ENCODE results near the gene NKAIN4. TPM values are rescaled to one million over a fixed set of nuclear protein-coding genes. Genes with fewer than 3 reads are reported as not detected.

Gene NKAIN4
- total RNA-seq, 1 experiment from 2014 or later: not detected

GRCh38 chr20:63268671-63269439, 14.6 kb upstream of the NKAIN4 start:
- no peak for DNase-seq
- H4K20me1 ChIP-seq (ENCODE audit: insufficient read depth): peaks cover 7% of the 10 kb centered on the region
- H3K27ac ChIP-seq: no peak overlapping the region
- H3K4me3 ChIP-seq: no peak overlapping the region
- H3K9me3 ChIP-seq (ENCODE audit: insufficient read depth, low read depth): no peaks in the 10 kb centered on the region
- CTCF ChIA-PET: no interaction called here
- H3K27me3 ChIP-seq (ENCODE audit: insufficient read depth, low read depth): peaks cover 21% of the 10 kb centered on the region
- H3K79me2 ChIP-seq (ENCODE audit: low read depth): peaks cover 19% of the 10 kb centered on the region
- H3K4me2 ChIP-seq: no peak overlapping the region
- no peaks in the 10 kb centered on the region; the same call in 1 of the 2 replicates for H3F3A ChIP-seq (ENCODE audit: insufficient read depth, low read depth)
- H3K4me1 ChIP-seq (replicated peaks; ENCODE audit: insufficient read depth): peaks cover 11% of the 10 kb centered on the region
- BruUV-seq (replicated peaks): no TSS peak
- no peak overlapping the region for H2AFZ ChIP-seq
- no peak for TF ChIP-seq EZH2 (IDR thresholded peaks at IDR 0.05; ENCODE audit: low read depth)
- TF ChIP-seq CTCF (conservative IDR thresholded peaks at IDR 0.05): no peak
- POLR2A ChIA-PET (ENCODE audit: unreplicated experiment): no interaction called here
- no peaks in the 10 kb centered on the region for H3K9me2 ChIP-seq (ENCODE audit: insufficient read depth)
- H3K36me3 ChIP-seq (ENCODE audit: low read depth): no peaks in the 10 kb centered on the region
- intact Hi-C loops (cut with micrococcal nuclease; ENCODE audit: unreplicated experiment): no loop called here

- Histone ChIP-seq H3K9me3 (ENCODE audit: insufficient read depth, low read depth) (no peaks in the 10 kb centered on the region), H3K9me2 (ENCODE audit: insufficient read depth) (no peaks in the 10 kb centered on the region), H2AFZ (no peak overlapping the region), H3K4me1 (replicated peaks; ENCODE audit: insufficient read depth) (peaks cover 7% of the 10 kb centered on the region; the same call in 1 of the 2 replicates), H3K79me2 (ENCODE audit: low read depth) (peaks cover 13% of the 10 kb centered on the region), H4K20me1 (ENCODE audit: insufficient read depth) (peaks cover 1% of the 10 kb centered on the region; the same call in 1 of the 2 replicates), H3K4me3 (no peak overlapping the region), H3K36me3 (ENCODE audit: low read depth) (no peaks in the 10 kb centered on the region), H3K4me2 (no peak overlapping the region), H3F3A (ENCODE audit: insufficient read depth, low read depth) (no peaks in the 10 kb centered on the region; the same call in 1 of the 2 replicates), H3K27me3 (ENCODE audit: insufficient read depth, low read depth) (peaks cover 27% of the 10 kb centered on the region), H3K27ac (no peak overlapping the region)
- DNase-seq: no peak
- ChIA-PET CTCF (no interaction called here), POLR2A (ENCODE audit: unreplicated experiment) (no interaction called here)
- no TSS peak for BruUV-seq (replicated peaks)
- intact Hi-C loops (cut with micrococcal nuclease; ENCODE audit: unreplicated experiment): no loop called here
- TF ChIP-seq EZH2 (IDR thresholded peaks at IDR 0.05; ENCODE audit: low read depth) (no peak), CTCF (conservative IDR thresholded peaks at IDR 0.05) (no peak)
Measured at GRCh38 chr20:63268256-63268655, 14.0 kb upstream of the NKAIN4 start.

- intact Hi-C loops (cut with micrococcal nuclease; ENCODE audit: unreplicated experiment): no loop called here
- TF ChIP-seq CTCF (conservative IDR thresholded peaks at IDR 0.05) (no peak), EZH2 (IDR thresholded peaks at IDR 0.05; ENCODE audit: low read depth) (no peak)
- no TSS peak for BruUV-seq (replicated peaks)
- H3K9me3 ChIP-seq (ENCODE audit: insufficient read depth, low read depth): no peaks in the 10 kb centered on the region
- no peak overlapping the region for H3K27ac ChIP-seq
- no peaks in the 10 kb centered on the region; the same call in 1 of the 2 replicates for H3F3A ChIP-seq (ENCODE audit: insufficient read depth, low read depth)
- POLR2A ChIA-PET (ENCODE audit: unreplicated experiment): no interaction called here
- H3K4me3 ChIP-seq: no peak overlapping the region
- H3K36me3 ChIP-seq (ENCODE audit: low read depth): no peaks in the 10 kb centered on the region
- peaks cover 32% of the 10 kb centered on the region for H3K27me3 ChIP-seq (ENCODE audit: insufficient read depth, low read depth)
- peaks cover 7% of the 10 kb centered on the region; the same call in 1 of the 2 replicates for H3K4me1 ChIP-seq (replicated peaks; ENCODE audit: insufficient read depth)
- peaks cover 7% of the 10 kb centered on the region; the same call in 1 of the 2 replicates for H3K79me2 ChIP-seq (ENCODE audit: low read depth)
- H2AFZ ChIP-seq: no peak overlapping the region
- H3K9me2 ChIP-seq (ENCODE audit: insufficient read depth): no peaks in the 10 kb centered on the region
- CTCF ChIA-PET: no interaction called here
- H3K4me2 ChIP-seq: no peak overlapping the region
- H4K20me1 ChIP-seq (ENCODE audit: insufficient read depth): no peaks in the 10 kb centered on the region
- DNase-seq: no peak
Measured at GRCh38 chr20:63267691-63268090, 13.4 kb upstream of the NKAIN4 start.

All from PC-9 (cell line).